CD4-positive, alpha-beta T cell treated with Interleukin-4 for 4 hours (primary cell): ENCODE measurements around the gene PLPP7.

Source experiments
- DNase-seq: peaks from one replicate; pipeline ENCODE4 v3.0.0-alpha.2; 2020

Gene PLPP7

DNA sequence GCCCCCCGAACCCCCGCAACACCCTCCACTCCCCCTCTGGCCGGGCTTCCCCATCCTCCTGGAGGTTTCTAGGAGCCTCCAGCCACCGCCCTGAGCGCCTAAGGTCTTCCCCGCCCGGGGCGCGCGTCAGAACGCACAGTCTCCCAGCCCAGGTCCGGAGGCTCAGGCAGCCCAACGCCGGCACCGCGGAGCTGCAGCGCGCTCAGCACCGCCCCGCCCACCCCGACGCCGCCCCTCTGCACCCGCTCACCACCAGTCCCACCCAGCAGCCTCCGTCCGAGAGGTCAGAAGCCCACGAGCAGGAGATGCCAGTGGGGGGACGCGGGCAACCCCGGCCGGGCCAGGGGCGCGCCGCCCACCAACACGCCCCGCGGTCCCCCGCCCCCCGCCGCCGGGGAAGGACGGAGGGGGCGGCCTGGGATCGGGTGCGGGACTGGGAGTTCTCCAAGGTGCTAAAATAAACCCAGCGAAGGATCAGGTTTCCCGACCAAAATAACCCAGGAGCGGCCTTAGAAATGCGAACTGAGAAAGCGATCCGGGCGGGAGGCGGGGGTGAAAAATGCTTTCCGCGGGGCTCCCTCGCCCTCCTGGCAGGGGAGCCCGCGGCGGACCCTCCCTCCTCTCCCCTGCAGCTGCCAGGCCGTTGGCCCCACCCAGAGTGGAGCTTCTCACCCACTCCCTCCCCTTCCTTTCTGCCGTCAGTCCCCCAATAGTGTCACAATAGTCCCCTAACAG lies 6.7 kb upstream of the PLPP7 start:
- no peak for DNase-seq

DNA sequence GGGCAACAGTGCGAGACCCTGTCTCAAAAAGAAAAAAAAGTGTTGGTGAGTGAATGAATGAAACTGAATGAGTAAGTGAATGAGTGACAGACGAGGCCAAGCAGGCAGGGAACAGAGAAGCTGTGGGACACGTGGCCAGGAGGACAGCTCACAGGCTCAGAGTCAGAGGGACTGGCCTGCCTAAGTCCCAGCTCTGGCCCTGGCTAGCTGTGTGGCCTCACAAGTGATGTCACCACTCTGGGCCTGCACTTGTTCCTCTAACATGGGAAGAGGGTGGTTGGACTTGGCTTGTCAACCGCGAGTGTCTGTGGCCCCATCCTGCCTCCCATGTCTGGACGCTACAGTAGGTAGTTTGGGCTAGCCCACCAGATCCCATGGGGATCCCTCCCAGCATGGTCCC lies 4.7 kb upstream of the PLPP7 start:
- no peak for DNase-seq

DNA sequence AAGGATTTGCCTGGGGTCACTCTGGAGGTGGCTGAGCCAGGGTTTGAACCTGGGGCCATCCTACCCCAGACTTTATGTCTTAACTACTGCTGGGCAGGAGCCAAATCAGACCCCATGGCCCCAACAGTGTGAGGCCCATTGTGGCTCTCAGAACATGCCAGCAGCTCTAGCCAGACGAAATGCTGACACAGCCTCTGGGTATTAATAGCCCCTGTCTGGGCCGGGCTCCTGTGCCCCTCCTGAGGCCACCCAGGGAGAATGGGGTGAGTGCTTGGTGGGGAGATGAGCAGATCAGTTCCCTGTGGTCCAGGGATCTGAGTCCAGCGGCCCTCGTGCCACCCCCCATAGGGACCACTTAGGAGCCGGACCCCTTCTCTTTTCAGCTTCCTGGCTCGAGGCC lies 2.2 kb upstream of the PLPP7 start:
- no peak for DNase-seq

DNA sequence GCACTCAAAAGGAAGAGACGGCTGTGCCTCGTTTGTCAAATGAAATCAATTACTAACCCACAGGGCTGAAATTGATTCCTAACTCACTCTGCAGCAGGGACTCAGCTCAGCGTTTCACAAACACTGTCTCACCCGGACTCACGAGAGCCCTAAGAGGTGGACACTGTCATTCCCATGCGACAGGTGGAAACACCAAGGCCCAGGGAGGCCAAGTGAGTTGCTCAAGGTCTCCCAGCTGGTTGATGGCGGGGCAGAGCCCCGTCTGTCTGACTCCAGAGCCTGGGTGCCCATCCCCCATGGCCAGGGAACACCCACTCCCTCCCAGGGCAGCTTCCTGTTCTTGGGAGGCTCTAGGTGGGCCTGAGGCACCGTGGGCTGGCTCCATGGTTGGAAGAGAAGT lies 1.3 kb upstream of the PLPP7 start:
- DNase-seq: no peak

DNA sequence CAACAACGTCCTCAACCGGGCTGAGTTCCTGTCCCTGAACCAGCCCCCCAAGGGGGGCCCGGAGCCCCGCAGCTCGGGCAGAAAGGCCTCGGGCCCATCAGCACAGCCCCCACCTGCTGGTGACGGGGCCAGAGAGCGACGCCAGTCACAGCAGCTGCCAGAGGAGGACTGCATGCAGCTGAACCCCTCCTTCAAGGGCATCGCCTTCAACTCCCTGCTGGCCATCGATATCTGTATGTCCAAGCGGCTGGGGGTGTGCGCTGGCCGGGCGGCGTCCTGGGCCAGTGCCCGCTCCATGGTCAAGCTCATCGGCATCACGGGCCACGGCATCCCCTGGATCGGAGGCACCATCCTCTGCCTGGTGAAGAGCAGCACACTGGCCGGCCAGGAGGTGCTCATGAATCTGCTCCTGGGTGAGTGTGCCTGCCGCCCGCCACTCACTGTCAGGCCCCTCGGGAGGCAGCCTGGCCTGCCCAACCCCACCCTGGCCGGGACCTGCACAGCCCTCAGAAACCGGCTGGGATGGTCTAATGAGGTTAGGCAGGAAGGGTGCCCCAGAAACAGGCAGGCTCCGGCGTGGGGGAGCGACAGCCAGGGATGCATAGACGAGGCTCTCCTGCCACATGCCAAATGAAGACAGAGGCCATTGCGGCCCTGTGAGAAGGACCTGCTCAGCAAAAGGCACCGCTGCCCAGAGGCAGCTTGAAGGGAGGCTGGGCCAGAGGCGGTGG lies 678 bp downstream of the PLPP7 start:
- DNase-seq: no peak

DNA sequence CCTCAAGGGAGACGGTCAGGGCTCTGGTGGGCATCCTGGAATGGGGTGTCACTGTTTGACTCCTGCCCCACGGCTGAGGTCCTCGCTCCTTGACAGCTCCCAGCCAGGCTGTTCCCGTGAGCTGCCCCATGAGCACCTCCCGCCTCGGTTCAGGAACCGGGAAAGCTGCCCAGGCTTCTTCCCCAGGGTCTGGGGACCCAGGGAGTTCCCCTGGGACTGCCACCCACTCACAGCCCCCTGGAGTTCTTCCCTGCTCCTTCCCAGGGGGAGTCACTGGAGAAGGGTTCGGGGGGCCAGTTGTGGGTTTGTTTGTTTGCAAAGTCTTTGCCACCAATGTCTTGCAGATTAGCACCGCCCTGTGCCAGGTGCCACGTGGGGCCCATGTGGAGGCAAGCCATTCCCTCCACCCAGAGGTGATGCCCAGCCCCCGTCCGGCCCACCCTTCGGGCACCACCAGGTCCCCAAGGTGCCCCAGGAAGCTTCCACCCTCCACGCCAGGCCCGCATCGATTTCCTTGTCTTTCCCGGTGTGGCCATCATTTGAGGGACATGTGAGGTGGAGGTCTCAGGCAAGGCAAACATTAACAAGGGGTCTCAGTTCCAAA lies 1.3 kb downstream of the PLPP7 start:
- DNase-seq: no peak

DNA sequence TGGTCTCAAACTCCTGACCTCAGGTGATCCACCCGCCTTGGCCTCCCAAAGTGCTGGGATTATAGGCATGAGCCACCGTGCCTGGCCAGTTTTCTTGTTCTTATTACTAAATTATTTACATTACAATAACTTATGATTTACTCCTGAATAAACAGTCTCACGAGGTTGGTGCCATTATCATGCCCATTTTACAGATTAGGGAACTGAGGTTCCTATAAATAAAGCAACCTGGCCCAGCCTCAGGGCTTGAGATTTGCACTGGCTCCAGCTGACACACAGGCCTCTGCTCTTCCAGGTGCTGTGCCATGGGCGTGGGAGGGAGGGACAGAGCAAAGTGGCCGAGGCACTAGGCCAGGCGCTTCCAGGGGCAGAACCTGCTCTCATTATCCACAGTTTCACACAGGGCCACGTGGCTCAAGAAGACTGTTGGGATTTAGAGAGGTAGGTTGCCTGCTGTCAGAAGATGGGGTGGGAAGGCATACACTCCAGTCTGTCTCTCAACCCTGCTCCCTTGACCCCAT lies 2.3 kb downstream of the PLPP7 start:
- DNase-seq: no peak

DNA sequence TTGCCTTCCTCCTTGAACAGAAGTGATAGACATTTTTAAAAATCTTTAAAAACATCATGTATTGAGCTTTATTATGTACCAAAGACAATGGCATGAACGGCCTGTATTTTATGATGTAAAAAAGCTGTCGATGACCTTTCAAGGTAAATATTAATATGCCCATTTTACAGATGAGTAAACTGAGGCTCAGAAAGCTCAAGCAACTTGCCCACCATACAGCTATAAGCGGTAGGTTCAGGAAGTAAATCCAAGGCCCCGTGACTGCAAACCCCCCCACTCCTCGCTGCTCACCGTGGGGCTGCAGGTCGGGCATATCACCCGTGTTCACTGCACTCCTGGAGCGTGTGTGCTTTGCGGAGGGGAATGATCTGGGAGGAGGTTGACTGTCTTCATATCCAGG lies 3.4 kb downstream of the PLPP7 start:
- DNase-seq: no peak

DNA sequence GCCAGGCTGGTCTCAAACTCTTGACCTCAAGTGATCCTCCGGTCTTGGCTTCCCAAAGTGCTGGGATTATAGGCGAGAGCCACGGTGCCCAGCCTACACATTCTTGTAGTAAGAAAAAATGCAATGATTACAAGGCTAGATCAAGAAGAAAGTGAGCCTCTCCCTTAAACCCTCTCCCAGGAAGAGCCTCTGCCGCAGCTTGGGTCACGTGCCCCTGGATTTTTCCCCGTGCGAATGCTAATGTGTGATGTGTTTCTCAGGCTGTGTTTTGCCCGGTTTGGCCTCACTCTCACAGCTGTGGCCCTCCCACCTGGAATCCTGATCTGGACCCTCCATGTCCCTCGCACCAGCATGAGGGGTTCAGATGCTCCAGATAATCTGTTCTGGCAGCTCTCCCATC lies 6.9 kb downstream of the PLPP7 start:
- DNase-seq: no peak

DNA sequence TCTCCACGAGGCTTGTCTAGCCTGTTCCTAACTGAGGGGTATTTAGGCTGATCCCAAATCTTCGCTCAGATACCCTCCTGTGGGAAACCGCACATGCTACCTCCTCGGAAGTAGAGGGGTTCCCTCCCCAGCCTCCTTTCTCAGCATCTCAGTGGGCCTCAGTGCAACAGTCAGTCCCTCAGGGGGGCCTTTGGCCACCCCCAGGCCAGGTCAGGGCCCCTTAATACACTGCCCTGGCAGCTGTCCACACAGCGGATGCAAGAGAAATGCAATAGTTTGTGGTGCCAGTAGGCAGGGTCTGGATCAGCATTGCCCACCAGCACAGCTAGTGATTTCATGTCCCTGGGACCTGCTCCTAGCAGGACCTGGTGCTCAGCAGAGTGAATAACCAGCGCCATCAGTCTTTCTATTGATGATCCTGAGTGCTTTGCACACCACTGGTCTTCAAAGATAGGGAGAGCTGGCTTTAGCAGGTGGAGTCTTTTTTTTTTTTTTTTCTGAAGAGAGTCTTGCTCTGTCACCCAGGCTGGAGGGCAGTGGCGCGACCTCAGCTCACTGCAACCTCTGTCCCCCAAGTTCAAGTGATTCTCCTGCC lies 7.5 kb downstream of the PLPP7 start:
- no peak for DNase-seq

DNA sequence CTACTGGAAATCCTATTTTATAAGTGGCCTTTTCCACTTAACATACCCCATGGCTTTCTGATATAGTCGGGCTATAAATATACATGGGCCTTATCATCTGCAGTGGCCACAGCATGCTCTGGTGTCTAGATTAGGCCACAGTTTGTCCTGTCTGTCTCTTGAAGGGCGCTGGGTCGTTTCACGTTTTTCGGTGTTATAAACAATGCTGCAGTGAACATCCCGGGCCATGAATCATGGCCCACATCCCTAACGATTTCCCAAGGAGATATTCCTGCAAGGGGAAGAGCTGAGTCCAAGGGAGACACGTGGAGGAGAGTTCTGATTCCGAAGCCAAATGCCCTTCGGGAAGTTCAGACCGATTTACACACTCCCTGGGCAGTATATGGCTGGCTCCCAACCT lies 8.4 kb downstream of the PLPP7 start:
- DNase-seq: no peak

DNA sequence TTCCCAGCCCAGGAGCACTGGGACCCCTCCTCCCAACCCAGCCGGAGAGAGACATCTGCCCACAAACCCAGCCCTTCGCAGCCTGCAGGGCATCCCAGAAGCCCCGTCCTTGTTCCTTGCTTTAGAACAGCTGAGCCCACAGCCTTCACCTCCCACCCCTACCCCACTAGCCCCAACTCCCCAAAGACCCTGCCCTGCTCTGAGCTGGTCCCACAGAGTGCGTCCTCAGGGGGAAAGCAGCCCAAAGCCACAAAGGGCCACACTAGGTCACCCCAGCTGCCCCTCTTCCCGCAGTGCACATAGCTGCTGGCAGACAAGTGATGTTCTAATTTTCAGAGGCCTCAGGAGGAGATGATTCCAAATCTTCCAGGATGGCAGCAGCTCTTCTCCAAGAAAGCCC lies 8.8 kb downstream of the PLPP7 start:
- no peak for DNase-seq

DNA sequence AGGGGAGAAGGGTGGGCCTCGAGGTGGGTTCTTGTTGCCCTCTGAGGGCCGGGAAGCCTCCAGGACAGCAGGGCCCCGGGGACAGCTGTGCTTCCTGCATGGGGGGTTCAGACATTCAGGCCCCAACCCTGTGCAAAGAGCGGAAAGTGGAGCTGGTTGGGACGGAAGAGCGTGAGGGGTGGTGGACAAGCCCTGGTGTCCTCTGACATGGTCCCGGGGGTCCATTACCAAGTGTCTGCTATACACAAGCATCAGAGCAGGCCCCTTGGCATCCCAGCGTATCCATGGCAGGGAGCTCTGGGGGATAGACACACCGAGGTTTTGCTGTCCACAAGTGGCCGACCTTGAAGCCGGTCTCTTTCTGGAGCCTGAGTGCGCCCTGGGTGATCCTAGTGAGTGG lies 9.3 kb downstream of the PLPP7 start:
- DNase-seq: no peak

DNA sequence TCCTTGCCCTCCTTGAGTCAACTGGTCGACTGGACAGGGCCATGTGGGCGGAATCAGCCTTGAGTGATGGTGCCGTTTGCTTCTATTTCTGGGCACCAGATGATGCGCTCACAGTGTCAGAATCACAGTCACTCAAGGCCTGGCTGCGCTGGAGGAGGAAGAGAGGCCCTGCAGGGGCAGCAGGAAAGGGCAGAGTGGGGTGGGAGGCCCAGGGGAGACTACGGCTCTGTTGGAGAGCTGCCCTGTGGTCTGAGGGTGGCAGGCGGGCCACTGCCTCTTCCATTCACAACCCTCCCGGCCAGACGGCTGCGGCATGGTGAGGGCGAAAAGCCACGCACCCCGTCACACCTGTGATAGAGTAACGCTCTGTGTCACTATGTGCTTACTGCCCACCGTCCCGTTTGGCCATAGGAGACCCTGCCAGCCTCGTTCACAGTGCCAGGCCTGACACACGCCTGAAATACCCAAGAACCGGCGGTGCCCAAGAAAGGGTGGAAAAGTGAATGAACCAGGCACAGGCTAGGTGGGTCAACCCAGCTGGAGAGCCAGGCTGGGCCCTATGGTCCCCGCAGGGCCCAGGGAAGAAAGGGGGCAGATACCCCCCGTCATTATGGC lies 9.9 kb downstream of the PLPP7 start:
- no peak for DNase-seq

DNA sequence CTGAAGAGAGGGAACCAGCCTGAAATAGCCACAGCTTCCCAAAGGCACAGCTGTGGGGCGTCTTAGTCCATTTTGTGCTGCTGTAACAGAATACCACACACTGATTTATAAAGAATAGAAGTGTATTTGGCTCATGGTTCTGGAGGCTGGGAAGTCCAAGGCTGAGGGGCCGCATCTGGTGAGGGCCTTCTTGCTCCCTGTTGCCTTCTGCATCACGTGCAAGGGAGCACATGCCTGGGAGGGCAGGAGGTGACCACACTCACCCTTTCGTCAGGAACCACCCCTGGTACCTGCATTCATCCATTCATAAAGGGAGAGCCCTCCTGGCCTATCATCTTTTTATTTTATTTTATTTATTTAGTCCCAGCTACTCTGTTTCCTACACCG lies 10.4 kb downstream of the PLPP7 start:
- no peak for DNase-seq

DNA sequence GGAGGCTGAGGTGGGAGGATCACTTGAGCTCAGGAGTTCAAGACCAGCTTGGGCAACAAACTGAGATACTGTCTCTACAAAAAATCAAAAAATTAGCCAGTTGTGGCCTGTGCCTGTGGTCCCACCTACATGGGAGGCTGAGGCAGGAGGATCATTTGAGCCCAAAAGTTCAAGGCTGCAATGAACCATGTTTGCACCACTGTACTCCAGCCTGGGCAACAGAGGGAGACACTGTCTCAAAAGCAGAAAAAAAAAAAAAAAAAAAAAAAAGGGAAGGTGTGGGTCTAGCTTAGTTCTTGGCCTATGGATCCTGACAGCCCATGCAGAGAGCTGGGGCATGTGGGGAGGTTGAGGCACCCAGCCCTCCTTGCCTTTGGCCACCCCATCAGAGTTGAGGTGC lies 10.9 kb downstream of the PLPP7 start:
- DNase-seq: no peak

DNA sequence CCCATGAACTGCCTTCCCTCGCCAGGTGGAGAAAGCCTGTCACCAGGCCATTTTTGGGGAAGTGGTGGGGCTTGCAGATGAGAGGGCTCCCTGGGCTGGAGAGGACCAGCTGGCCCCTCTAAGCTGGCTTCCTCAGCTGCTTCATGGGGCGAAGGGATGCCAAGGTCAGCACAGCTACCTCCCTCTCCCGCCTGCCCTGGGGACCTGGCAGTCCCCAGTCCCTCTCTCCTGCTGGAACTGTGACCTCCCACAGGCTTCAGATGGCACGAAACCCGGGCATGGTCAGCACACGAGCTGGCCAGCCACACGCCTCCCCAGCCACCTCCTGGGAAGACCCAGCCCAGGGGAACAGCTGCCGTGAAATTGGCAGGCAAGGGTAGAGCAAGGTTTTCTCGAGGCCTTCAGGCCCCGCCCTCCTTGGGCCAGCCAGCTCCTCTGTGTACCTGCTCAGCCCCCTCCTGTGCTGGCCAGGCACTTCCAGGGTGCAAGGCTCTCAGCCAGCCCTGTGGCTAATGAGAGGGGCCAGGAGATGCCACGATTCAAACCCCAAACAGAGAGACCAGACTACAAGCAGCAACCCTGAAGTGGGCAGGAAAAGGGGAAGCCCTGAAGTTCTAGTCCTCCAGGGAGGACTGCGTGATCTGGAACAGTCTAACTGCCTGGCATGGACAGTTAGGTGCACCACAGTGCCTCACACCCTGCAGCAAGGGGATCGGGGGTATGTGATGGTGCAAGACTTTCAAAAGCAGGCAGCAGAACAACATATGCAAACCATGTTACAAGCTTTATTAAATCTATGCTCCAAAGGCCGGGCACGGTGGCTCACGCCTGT lies 12.9 kb downstream of the PLPP7 start:
- DNase-seq: no peak

DNA sequence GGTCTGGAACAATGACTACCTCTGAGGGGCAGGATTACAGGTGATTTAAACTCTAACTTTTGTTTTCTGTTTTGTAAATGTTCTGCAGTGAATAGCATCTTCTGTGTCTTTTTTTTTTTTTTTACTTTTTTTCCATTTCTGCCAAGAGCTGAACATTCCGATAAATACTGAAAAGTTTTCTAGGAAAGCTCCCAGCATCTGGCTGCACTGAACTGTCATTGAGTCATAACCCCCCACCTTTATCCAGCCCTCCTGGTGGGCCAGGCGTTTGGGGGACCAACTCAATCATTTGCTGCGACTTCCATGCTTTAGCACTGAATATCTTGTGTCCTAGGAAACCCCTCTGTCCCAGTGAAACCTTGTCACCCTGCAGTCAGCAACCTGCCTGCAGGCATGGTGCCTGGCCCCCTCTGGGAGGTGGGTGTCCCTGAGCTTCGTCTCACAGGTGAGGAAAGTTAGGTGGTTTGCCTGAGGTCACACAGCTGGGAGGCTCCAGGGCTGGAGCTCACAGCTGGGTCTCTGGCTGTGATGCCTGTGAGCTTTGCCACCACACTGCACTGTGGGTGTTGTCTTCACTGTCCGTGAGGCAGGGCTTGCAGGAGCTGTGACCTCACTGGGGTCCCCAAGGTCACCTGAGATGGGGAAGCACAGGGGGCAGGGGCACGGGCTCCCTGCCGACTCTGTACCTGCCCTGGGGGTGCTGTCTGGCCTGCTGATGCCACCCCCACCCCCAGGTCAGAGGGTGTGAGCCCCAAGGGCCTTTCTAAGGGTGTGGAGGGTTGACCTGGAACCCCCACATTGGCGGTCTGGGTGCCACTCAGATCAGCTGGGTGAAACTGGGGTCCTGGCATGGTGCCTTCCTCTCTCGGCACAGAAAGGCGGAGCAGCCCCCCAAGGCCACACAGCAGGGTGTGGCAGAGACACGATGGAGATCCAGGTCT lies 14.1 kb downstream of the PLPP7 start:
- no peak for DNase-seq

DNA sequence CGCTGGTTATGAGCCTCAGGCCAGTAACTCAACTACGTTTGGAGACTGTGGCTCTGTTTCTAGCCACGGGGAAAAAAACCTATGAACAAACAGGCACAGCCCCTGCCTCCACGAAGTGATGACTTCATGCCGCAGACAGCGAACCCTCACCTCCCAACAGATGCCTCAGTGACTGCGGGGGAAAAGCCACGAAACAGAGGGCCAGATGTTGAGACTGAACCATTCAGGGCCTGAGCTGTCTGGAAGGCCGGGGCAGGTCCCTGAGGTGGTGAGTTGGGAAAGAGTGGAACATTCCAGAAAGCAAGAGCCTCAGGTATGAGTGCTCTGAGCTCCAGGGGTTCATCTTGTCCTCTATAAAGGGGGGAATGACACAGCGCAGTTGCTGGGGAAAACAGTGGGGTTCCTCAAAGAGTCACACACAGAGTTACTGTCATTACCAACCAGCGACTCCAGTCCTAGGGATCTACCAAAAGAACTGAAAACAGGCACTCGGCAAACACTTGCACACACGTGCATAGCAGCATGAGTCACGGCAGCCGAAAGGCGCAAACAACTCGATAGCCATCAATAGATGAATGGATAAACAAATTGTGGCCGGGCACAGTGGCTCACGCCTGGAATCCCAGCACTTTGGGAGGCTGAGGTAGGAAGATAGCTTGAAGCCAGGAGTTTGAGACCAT lies 15.3 kb downstream of the PLPP7 start:
- DNase-seq: no peak

DNA sequence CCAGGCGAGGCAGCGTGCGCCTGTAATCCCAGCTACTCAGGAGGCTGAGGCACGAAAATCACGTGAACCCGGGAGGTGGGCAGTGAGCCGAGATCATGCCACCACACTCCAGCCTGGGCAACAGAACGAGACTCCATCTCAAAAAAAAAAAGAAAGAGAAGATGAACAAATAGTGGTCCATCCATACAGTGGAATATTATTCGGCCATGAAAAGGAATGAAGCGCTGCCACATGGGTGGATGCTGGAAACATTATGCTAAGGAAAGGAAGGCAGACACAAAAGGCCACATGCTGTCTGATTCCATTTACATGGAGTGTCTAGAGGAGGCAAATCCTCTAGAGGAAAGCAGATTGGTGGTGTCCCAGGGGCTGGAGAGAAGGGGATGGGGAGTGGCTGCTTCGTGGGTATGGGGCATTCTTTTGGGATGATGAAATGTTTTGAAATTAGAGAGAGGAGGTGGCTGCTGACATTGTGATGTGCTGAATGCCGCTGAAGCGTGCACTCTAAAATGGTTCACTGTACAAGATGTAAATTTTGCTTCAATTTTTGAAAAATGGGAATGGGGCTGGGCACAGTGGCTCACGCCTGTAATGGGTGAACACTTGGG lies 17.0 kb downstream of the PLPP7 start:
- no peak for DNase-seq
